ENCODE measurements around the gene RNGTT.

- TF ChIP-seq POLR2A (IDR thresholded peaks at IDR 0.05) (no peak), CTCF (IDR thresholded peaks at IDR 0.05) (no peak), EP300 (IDR thresholded peaks at IDR 0.05) (no peak)
These were observed 25.8 kb upstream of the RNGTT start for GRCh38 chr6:88989215-88989614.
